Midbrain (tissue), 1 donor: ENCODE data around the gene CCDC86.

ENCODE experiments used
- DNase-seq: peaks from one replicate; lab custom pipeline; 2025; lab: John Stamatoyannopoulos, UW

The CCDC86 gene

GRCh38 chr11:60852982-60853950, 11.4 kb downstream of the CCDC86 start:
- no peak for DNase-seq

- DNase-seq = no peak
These were observed 12.4 kb downstream of the CCDC86 start for GRCh38 chr11:60854140-60854846.

DNA sequence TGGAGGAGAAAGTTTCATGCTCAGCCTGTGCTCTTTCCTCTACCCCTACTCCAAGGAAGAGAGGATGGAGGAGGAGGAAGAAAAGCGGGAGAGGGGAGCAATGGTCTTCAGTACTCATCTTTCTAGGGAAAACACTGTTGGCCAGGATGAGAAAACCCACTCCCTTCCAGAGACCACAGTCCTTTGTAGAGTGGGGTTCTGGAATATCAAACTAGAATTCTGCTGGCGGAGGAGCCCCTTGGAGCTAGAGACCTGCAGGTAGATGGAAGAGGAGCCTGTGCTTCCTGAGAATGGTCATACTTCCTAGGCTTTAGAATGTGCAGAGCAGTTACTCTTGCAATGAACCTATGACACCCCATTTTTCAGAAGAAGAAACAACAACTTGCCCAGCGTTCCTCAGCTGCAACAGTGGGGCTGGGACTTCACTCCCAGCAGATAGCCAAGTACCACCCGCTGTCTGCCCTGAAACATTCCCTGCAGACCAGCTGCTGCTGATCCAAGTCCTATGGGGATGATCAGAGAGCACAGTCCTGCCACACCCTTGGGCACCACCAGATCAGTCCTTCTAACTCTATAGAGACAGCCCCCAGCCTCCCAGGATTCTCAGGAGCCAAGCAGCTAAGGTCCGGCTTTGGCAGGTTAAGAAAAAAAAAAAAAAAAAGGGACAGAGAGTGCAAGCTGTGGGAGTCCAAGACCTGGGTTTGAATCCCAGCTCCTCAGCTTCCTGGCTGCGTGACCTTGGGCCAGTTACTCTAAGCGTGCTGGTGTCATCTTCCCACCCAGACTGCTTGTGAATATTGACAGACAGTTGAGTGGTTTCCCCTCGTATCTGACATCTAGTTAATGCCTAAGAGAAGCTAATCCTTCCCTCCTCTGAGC, 13.2 kb downstream of the CCDC86 start:
- DNase-seq = no peak

DNA sequence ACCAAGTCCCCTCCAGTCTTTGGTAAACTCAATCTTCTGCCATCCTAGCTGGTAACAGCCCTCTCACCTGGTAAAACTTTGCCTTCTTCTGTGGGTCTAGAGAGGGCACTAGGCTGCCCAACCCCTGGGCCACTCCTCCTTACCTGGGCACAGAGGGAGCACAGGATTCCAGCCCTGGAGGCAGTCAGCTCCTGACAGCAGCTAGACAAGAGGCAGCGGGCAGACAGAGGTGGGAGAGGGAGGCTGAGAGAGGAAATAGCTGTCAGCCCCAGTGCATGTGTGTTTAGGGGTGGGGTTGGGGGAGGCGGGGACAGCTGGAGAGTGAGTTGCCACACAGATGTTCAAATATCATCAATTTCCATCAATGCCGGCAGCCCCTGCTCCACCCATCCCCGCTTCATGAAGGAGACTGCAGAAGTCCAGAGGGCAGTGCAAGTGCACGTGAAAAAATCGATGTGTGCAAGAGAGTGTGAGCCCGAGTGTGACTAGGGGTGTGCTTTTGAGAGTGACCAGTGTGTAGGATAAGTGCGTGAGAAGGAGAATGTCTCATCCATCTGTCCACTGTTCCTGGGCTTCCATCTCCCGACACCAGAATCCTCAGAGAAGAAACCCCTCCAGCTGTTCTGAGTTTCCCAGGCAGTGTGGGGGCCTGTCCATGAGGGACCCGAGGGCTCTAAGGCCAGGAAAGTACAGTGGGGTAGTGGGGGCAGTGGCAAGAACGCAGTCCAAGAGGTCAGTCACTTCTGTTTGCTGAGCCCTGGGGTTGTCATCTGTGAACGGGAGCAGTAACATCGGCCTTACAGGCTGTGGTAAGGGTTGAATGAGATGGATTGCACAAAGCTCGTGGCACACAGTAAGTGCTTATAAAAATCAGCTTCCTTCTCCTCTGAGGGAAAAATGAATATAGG, 14.1 kb downstream of the CCDC86 start, which contains the start of gene PTGDR2:
Gene PTGDR2 (minus strand): TSS at position 225 of the 908 bp plus-strand sequence. CDS start 2,228 bp downstream, outside the sequence.
- DNase-seq = no peak

DNA sequence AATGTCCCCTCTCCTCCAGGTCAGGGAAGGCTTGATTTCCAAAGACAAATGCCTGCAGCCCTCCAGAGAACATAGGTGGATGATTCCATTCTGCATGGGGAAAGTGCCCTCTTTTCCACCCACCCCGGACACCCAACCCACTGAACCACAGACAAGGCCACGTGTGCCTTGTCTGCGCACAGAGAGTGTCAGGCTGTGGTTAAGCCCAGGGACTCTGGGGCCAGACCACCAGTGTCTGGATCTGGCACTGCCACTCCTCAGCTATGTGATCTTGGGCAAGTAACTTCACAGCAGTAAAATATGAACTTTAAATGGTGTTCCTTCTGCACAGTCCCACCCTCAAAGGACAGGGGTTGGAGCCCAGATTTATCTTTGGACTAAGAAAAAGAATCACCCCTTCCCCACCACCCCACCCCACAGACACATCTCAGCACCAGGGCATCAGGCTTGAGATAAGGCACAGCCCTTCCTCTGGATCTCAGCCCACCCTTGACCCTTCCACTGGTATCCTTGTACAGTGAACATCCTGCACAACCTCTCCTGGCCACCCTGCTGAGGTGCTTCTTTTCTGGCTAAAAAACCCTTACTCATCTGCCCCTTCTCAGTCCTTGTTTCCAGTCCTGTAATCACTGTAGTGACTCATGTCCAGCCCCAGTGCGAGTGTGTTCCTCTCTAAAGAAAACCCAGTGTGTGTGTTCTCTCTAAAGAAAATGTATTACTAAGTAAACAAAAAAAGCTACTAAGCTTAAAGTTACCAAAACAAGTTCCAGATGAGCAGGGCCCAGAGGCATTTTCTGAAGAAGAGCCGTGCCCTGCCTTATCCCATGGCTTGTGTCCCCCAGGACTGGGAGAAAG, 15.7 kb downstream of the CCDC86 start:
- no peak for DNase-seq

- DNase-seq = no peak
These were observed 16.3 kb downstream of the CCDC86 start for GRCh38 chr11:60858236-60858635.

DNA sequence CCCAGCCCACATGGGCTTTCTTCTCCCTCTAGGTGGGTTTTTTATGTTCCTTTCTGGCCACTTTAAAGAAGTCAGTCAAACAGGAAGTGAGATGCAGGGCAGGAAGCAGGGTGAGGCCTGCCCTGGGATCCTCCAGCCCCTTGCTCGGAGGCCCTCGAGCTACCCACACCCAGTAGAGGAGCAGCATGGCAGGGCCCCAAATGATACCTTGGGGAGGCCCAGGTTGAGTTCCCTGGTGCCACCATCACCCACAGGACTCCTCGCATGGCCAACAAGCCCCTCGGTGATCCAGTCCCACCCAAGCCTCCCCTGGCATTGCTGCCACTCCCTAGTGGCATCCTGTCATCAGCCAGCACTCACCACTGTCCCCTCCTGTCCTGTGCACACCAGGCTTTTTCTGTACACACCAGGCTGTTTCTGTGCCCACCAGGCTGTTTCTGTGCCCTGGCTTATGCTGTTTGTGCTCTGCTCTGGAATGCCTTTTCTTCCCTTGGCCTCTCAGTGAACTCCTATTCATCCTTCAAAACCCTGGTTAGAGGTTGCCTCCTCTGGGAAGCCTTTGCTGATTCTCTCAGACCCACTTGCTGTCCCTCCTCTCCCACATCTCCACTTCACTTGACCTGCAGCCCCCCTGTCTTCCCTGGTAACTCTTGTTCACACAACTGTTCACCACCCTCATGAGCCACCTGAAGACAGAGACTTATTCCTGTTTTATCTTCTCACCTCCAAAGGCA, 17.0 kb downstream of the CCDC86 start:
- DNase-seq = no peak

- DNase-seq = peak; percentile 73
These were observed 17.8 kb downstream of the CCDC86 start for GRCh38 chr11:60859616-60860250.

DNA sequence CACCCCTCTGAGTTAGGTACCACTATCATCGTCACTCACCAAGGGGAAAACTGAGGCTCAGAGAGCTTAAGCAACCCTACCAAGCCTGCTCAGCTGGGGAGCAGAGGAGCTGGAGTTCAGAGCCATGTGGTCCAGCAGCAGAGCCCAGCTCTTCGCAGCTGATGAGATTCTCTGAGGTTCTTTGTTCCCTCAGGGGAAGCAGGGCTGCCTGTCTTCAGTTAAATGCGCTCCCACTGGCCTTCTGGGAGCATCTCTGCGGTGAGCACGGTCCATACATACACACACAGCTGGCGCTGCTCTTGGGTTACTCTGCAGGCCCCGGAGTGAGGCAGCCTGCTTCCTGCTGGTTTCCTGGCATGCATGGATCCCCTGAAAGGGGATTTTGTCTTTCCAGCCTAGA, 19.0 kb downstream of the CCDC86 start:
- DNase-seq = no peak

DNA sequence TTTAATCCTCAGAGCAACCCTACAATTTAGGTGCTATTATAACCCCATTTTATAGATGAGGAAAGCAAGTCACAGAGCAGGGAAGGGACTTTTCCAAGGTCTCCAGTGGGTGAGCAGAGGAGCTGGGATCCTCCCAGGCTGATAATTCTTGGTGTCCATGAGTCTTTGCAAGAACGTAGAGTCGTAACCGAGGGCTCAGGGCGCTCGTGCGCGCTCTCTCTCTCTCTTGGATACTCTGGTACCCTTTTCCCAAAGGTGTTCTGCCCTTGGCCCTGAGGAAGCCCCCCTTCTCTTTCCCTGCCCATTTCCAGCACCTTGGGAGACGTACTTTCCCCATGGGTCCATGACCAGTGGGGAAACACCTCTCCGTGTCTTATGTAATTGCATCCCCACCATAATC, 20.3 kb downstream of the CCDC86 start:
- DNase-seq = no peak

DNA sequence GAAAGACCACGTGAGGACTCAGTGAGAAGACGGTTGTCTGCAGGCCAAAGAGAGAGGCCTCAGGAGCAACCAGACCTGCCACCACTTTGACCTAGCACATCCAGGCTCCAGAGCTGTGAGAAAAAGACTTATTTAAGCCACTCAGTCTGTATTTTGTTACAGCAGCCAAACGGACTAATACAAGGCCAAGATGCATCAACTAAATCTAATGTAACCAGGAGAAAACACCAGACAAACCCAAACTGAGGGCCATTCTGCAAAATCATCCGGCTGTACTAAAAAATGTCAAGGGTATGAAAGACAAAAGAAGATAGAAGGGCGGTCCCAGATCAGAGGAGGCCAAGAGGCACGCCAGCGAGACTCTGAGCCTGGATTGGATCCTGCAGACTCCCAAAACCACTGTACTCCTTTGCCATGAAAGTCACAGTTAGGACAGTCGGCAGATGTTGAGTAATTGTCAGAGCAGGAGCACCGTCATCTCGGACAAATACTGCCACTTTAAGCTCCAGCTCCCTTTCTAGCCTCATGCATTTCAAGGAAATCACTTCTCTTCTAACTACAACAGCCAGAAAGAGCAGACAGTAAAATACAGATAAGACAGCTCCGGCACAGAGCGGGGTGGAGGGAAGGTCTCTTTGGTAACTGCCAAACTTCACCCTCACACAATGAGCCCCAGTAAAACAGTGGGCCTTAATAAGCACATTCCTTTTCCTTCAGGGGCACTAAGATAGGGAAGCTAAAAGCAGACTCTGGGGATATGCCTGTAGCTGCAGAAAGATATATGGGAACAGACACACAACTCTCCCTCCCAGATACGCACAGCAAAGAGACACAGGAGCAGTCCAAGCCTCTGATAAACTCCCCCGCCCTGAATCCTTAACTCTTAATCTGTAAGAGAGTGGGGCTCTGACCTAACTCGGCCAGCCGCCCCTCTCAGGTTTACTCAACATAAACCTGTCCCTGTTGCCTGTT, 21.9 kb downstream of the CCDC86 start:
- no peak for DNase-seq

DNA sequence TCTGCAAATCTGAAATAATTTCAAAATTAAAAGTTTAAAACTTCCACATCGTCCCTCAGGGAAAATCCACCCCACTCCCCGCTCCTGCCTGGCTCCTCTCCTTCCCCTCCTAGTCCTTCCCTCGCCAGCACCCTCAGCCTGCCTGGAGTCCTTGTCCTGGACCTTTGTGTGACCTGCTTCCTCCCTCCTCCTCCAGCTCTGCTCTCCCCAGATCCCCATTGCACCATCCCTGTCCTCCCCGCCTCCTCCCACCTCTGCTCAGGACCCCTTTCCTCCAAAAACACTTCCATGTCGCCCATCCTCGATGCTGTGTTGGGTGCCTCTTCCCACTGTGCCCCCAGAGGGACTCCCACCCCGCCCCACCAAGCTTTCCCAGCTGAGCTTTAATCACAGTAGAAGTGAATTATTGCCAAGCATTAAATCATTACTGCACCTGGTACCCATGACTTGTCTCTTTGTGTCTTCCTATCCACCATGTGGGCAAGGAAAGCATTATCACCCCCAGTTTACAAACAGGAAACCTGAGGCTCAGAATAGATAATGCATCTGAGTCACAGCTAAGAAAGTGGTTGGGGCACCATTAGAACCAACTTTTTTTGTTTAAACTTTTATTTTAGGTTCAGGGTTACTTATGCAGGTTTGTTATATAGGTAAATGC, 23.1 kb downstream of the CCDC86 start:
- DNase-seq = no peak

- DNase-seq = no peak
These were observed 25.3 kb downstream of the CCDC86 start, which contains the start of gene ZP1 for GRCh38 chr11:60866911-60867870. Gene ZP1 (plus strand): TSS chr11:60867542. CDS start chr11:60867562, 20 bp downstream.

- DNase-seq = no peak
These were observed 26.2 kb downstream of the CCDC86 start for GRCh38 chr11:60867871-60868681.
